Activated CD4-positive, alpha-beta T cell treated with anti-CD3 and anti-CD28 coated beads for 24 hours (primary cell): ENCODE data around the gene ZNF318.
"Not testable (repeated sequence)": the region's sequence is repeated elsewhere in the genome, so short reads cannot be mapped to it uniquely, and the experiment has no call there.

Experiments
- DNase-seq, 2 donors: peaks; one replicate each; pipeline ENCODE4 v3.0.0-alpha.2; 2020; ENCODE audit warnings: low read depth in 2 of 2

ZNF318 gene

DNA sequence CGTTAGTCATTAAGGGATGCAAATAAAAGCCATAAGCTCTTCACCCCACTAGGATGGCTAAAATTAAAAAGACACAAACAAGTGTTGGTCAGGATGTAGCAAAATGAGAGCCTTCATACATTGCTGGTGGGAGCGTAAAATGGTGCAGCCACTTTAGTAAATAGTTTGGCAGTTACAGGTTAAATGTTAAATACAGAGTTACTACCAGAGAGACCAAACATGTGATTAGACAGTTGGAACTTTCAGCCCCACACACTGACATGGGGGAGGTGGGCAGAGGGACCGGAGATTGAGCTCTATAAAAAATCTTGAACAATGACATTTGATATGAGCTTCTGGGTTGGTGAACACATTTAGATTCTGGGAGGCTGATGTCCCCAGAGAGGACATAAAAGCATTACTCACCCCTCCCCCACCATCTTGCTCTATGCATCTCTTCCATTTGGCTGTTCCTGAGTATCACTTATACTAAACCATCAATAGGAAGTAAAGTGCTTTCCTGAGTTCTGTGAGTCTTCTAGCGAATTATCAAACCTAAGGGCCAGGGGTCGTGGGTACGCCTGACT is 20.4 kb upstream of the ZNF318 start:
- no peak for DNase-seq

DNA sequence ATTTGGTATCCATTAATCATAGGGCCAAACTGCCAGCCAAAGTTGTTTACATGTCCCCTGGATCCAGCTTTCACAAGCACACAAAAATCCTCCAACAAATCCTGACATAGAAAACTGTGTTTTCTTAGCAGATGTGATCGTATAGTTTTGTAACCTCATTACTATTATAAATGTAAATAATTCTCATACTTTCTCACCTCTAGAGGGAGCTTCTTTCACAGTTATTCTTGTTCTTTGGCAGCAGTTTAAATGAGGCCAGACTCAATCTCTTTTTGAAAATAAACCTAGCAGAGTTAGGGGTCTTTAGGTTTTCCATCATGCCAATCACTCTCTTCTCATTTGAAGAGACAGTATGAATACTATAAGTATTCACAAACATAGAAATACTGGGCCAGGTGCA is 17.0 kb upstream of the ZNF318 start:
- no peak for DNase-seq

DNA sequence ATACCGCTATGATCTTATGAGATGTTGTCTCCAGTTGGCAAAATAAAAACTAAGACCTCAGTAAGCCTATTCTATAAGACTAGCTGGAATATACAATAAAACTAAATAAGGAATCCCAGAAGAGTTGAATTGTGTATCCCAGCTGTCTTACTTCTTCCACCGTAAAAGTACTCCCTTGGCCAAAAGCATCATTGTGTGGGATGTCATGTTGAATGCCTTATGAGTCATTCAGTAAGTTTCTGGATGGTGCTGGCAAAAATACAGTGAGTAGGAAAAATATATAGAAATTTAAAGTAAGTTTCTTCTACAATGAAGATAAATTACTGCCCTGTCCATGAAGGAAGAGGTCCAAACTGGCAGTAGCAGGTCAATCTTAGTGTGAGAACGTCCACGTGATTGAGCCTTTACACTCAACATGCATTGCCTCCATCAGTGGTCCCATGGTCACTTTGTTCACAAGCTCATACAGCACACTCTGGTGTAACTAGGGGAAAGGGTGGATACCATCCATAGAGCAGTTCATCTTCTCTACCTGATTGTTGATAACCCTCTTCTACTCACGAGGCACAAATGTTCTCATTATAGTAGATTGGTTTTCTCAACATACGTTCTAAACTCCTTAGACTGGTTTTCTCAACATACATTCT is 13.7 kb upstream of the ZNF318 start:
- no peak for DNase-seq

DNA sequence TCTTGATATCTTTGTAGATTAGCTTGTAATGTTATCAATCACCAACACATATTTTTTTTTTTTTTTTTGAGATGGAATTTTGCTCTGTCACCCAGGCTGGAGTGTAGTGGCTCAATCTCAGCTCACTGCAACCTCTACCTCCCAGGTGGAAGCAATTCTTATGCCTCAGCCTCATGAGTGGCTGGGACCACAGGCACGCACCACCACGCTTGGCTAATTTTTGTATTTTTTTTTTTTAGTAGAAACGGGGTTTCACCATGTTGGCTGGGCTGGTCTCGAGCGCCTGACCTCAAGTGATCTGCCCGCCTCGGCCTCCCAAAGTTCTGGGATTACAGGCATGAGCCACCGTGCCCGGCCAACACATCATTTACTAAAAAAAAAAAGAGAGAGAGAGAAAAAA is 11.4 kb upstream of the ZNF318 start:
- DNase-seq, result not testable (repeated sequence)

DNA sequence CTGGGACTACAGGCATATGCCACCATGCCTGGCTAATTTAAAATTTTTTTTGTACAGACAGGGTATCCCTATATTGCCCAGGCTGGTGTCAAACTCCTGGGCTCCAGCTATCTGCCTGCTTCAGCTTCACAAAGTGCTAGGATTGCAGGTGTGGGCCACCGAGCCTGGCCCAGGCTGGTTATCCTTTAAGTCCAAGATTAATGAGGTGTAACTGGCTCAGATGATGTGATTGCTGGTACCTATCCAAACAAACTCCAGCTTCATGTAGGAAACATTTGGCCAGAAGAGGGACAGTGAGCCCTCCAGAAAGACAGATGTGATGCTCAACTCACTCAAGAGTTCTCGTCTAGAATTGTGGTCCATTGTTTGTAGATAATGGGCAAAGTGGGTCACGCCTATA is 9.2 kb upstream of the ZNF318 start:
- DNase-seq, result no peak

DNA sequence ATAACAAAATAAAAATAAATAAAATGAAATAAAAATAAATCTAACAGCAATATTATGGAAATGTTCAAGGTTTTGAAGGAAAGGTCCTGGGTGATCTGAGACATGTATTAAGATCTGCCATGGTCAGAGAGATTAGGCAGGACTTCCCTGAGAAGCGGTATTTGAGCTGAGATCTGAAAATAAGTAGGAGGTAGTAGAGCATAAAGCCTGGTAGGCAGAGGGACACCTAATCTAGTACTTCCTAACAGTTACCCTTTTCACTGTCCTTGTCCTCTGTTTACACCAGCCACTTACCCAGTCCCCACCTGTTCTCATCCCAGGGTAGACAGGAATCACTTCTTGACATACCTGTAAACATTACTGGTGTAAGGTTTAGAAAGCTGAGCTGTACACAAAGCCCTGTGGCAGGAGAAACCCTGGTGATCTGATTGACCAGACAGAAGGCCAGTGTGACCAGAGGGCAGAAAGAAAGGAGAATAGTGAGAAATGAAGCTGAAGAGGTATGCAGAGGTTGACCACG is 8.3 kb upstream of the ZNF318 start:
- no peak for DNase-seq

DNA sequence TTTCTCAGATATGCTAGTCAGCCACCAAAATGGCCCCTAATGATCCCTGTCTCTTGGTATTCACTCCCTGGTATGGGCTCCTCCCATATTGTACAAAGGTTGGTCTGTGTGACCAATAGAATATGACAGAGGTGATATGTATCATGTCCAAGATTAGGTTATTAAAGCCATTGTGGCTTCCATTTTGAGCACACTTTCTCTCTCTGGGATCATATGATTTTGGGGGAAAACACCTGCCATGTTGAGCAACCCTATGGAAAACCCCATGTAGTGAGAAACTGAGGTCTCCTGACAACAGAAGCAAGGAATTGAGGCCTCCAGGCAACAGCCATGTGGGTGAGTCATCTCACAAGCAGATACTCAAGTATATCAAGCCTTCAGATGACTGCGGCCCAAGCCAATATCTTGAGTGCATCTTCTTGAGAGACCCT is 7.1 kb upstream of the ZNF318 start:
- DNase-seq, result no peak

DNA sequence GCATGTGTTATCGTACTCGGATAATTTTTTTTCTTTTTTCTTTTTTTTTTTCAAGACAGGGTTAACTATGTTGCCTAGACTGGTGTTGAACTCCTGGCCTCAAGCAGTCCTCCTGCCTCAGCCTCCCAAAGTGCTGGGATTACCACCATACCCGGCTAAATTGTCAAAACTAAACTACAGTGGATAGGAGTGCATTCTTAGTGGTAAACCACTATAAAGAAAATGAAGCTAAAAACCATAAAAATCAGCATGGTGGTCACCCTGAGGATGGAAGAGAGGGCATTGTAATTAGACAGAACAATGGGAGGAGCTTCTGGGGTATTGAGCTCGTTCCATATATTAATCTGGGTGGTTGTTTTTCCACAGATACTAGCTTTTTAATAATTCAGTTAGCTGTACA is 6.2 kb upstream of the ZNF318 start:
- DNase-seq, result no peak

DNA sequence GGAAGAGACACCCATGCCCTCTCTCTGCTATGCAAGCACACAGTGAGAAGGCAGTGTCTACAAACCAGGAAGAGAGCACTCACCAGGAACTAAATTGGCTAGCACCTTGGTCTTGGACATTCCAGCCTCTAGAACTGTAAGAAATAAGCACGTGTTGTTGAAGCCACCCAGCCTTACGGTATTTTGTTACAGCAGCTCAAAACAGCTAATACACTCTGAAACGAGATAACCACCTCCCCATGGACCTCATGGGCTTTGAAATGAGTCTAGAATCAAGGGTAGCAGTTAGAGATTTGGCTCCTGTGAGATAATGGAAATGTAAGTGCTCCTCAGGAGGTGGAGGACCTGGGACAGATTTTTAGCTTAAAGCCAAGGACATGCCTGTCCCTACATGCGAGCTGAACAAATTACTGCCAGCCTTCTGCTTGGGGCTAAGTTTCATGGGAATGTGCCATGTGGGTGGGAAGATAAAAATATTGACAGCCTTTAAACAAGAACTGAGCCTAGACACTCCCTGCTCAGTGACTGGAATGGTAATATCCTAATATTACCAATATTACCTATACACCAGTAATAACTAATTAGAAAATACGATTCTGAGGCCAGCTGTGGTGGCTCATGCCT is 3.9 kb upstream of the ZNF318 start:
- no peak for DNase-seq

DNA sequence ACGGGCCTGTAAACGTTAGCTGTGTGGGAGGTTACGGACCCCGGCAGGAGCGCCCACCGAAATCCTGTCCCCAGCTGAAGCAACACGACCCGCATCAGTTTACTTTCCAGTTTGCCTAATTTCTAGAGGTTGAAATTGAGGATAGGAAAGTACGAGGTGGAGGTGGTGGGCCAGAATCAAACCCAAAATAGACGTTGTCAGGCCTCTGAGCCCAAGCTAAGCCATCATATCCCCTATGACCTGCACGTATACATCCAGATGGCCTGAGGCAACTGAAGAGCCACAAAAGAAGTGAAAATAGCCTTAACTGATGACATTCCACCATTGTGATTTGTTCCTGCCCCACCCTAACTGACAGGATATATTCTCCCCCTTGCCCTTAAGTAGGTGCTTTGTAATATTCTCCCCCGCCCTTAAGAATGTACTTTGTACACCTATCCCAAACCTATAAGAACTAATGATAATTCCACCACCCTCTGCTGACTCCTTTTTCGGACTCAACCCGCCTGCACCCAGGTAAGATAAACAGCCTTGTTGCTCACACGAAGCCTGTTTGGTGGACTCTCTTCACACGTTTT is 645 bp upstream of the ZNF318 start:
- DNase-seq, result not testable (repeated sequence)

DNA sequence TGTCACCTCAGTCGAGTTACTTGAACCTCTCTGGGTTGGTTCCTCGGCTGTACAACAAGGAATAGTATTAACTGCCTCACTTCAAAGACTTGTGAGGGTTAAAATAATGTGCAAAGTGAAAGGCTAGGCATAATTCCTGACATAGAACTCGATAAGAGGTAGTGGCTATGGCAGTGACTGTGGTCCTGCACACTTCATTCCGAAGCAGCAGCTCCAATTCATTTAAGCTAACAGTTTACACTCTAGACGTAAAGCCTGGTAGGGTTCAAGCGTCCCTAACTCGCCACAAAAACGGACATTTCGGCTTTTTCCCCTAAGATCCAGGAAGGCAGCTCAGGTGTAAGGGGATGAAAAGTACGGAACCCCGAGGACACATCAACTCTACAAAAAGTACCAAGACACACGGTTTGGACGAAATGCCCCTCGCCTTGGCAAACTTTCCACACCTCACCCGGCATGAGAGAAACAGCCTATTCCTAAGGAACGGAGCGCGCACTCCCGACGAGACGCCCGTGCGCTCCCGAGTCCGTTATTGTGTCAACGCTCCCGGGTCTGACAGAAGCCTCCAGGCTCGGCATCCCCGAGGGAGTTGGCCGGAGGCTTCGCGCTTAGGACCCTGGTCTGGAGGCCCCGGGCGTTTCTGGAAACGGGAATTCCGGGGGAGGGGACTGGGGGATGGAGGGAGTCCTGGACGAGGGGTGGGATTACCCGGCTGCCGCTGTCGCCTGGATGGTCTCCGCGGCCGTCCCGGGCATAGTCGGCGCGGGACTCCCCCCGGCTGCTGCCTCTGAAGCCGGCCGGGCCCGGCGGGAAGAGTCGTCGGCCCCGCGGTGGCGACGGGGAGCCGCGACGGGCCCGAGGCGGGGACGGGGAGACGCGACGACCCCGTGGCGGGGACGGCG is 937 bp downstream of the ZNF318 start:
- DNase-seq, result no peak

DNA sequence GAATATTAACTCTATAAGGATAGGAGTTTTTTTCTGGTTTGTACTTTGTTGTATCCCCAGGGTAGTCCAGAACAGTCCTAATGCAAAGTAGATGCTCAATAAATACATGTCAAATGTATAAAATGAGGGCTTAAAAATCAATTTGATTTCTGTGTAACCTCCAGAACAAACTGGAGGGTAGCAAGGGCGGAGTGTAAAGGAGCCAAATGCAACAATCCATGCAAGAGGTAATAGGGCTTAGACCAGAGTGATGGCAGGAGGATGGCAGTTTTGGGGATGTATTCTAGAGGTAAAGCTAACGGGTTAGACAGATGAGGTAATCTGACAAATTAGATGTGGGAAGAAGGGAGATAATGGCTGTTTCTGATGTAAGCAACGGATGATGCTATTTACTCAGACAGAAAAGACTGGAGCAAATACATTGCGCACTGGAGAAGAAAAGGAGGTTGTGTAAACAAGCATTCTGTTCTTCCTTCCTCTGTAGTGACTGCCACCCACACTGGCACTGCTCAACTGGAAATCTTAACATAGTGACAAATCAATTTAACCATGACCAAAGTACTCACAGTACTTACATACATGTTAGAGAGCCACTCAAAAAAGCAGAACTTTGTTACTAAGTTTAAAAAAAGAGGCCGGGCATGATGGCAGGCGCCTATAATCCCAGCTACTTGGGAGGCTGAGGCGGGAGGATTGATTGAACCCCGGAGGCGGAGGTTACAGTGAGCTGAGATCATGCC is 2.0 kb downstream of the ZNF318 start:
- no peak for DNase-seq

DNA sequence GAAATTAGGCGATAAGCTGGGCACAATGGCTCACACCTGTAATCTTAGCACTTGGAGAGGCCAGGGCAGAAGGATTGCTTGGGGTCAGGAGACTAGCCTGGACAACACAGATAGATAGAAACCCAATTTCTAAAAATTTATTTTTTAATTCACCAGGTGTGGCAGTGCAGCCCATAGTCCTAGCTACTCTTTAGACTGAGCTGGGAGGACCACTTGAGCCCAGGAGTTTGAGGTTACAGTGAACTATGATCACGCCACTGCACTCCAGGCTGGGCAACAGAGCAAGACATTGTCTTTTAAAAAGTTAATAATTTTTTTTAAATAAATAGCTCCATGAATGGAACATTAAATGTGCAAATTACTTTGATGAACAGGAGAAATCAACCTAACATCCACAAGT is 8.2 kb downstream of the ZNF318 start:
- DNase-seq, result no peak

DNA sequence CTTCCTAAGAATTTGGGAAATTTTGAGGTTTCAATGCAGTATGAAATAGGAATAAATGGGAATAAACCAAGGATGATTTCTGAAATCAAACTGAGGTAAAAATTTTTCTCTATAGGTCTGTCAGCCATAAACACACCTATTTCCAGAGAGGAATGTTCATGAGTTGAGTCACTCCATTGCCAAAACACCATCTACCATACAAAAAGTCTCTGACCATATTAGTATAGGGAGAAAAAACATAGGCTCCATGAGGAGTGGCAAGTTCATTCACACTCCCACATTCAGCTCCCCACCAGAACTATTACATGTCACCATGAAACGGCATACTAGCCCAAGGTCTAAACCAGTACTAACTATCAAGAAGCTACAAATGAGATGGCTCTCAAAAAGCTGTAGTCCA is 9.6 kb downstream of the ZNF318 start:
- DNase-seq, result no peak

DNA sequence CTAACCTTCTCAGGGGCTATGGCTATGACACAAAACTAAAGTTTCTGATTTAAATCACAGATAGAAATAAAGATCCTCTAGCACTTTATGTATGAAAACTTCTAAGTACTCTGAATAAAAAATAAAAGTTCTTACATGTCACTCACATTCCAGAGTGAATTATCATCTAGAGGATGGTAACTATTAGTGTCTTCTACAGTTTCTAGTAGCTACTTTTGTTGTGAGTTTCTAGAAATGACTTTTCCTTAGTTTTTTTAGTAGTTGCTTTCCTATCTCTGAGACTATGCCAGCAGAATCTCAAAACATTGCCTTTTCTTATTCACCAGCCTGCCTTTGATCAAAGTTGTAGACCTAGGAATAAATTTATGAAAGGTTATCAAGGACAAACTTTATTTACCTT is 10.1 kb downstream of the ZNF318 start:
- no peak for DNase-seq

DNA sequence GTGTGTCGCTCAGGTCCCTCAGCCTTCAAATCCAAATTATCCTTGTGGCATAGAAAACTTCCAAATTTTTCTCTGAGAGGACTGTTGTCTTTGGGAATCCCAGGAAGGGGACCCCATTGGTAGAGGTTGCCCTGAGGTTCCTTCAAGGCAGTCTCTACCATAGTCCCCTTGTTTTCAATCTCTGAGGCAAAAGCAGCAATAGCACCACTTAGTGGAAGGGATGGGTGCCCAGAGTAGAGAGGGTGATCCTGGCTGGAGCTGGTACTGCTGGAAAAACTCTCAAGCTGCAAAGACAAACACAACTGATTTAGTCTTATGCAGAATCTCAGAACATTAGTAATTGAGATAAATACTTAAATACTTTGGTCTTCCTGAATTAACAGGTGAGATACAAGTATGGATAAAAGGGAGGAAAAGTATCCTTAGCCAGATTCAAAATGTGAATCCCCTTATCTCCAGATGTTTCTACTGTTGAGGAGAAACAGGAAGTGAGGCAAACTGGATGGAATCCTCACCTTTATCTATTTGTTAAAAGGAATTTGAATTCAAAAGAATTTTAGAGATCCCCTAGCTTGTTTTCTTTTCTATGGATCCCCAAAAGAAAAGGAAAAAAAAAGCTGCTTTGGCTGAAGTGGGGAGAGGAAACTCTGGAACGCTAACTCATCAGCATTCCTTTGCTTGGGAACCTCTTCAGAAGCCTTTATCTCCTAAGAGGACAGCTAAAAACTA is 13.4 kb downstream of the ZNF318 start:
- no peak for DNase-seq

DNA sequence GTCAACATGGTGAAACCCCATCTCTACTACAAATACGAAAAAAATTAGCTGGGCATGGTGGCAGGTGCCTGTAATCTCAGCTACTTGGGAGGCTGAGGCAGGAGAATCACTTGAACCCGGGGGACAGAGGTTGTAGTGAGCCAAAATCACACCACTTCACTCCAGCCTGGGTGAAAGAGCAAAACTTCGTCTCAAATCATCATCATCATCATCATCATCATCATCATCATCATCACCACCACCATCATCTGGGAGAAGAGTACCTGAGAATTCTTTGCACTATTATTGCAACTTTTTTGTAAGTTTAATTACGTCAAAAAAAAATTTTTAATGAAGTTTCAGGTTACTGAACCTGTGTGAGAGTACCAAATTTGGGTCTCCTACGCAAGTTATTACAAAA is 17.5 kb downstream of the ZNF318 start:
- DNase-seq, result not testable (repeated sequence)

DNA sequence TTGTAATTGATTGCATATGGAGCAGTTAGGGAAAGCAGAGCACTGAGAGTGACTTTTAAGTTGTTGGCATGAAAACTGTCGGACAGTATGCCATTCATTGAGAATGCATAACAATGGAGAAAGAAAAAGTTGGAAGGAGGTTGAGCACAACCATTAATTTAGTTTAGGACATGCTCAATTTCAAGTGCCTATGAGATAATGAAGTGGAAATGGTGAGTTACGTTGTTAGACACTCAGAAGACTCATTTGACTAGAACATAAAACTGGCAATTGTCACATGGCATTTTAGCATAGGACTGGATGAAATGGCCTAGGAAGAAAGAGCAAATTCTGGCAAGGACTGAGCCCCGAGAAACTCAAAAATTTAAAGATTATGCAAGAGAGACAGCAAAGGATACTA is 22.0 kb downstream of the ZNF318 start:
- no peak for DNase-seq

DNA sequence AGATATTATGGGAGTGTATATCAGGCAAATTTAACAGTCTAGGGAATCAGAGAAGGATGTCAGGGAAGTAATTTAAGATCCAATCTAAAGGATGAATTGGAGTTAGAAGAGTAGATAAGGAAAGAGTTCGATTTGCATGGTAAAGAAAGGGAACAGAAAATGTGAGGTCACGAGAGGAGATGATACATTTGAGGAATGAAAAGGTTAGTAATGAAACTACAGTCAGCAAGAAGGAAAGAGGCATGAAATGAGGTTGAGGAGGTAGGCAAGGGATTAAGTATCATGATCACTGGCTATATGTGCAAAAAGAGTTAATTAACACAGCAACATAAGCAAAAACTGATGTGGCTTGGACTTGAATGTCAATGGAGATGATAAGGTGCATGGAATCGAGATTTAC is 22.4 kb downstream of the ZNF318 start:
- DNase-seq, result no peak

DNA sequence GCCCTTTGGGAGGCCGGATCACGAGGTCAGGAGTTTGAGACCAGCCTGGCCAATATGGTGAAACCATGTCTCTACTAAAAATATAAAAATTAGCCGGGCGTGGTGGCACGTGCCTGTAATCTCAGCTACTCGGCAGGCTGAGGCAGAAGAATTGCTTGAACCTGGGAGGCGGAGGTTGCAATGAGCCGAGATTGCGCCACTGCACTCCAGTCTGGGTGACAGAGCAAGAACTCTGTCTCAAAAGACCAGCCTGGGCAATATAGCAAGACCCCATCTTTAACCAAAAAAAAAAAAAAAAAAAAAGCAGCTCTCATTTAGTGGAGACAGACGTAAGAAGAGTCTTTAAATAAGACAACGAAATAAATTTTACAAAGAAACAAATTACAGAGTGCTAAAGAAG is 23.2 kb downstream of the ZNF318 start:
- not testable (repeated sequence) for DNase-seq

DNA sequence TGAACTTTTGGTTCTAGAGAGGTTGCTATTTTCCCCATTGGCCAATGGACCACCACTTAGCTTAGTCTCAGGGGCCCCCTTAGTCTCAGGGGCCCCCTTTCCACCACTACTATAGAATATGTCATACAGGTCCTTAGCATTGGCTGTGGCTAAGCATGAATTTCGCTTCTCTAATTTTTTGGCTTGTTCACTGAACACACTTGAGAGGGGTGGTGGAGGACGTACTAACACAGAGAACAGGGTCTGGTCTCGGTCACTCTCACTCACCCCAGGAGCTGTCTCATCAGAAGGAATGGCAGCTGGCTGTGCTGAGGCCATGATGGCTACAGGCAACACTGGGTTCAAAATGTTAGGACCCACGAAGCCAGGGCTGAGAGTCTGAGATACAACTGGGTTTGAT is 30.3 kb downstream of the ZNF318 start:
- no peak for DNase-seq
